Epithelial cell of esophagus (primary cell): ENCODE results near the gene CELF4.

Experiments used
- DNase-seq: peaks from one replicate; pipeline ENCODE4 v3.0.0; 2010; ENCODE audit warnings: low read depth
- H3K4me3 ChIP-seq: 2 replicates; pipeline ENCODE4 v1.5.1; 2011; ENCODE audit warnings: mild to moderate bottlenecking, low read length, control low read depth
- TF ChIP-seq, protein P1 (sequence below): IDR thresholded peaks from 2 replicates; pipeline ENCODE4 v1.5.1; 2011; ENCODE audit warnings: low read depth, mild to moderate bottlenecking, low read length, control low read depth, inconsistent platforms; ENCODE audit not compliant: insufficient read depth; ENCODE audit errors: missing control alignments

The CELF4 gene

GRCh38 chr18:37284260-37284659, 281.3 kb downstream of the CELF4 start:
- DNase-seq, result no peak
- H3K4me3 ChIP-seq, result no peak overlapping the region
- TF ChIP-seq, protein P1, sequence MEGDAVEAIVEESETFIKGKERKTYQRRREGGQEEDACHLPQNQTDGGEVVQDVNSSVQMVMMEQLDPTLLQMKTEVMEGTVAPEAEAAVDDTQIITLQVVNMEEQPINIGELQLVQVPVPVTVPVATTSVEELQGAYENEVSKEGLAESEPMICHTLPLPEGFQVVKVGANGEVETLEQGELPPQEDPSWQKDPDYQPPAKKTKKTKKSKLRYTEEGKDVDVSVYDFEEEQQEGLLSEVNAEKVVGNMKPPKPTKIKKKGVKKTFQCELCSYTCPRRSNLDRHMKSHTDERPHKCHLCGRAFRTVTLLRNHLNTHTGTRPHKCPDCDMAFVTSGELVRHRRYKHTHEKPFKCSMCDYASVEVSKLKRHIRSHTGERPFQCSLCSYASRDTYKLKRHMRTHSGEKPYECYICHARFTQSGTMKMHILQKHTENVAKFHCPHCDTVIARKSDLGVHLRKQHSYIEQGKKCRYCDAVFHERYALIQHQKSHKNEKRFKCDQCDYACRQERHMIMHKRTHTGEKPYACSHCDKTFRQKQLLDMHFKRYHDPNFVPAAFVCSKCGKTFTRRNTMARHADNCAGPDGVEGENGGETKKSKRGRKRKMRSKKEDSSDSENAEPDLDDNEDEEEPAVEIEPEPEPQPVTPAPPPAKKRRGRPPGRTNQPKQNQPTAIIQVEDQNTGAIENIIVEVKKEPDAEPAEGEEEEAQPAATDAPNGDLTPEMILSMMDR, result no peak

- no peak for DNase-seq
- no peak overlapping the region for H3K4me3 ChIP-seq
- TF ChIP-seq, protein P1, result peak; percentile 39
Observed at GRCh38 chr18:37282386-37283037, 283.1 kb downstream of the CELF4 start.

GRCh38 chr18:37280701-37281393, 284.8 kb downstream of the CELF4 start:
- TF ChIP-seq, protein P1, result no peak
- DNase-seq, result no peak
- H3K4me3 ChIP-seq, result no peak overlapping the region

DNA sequence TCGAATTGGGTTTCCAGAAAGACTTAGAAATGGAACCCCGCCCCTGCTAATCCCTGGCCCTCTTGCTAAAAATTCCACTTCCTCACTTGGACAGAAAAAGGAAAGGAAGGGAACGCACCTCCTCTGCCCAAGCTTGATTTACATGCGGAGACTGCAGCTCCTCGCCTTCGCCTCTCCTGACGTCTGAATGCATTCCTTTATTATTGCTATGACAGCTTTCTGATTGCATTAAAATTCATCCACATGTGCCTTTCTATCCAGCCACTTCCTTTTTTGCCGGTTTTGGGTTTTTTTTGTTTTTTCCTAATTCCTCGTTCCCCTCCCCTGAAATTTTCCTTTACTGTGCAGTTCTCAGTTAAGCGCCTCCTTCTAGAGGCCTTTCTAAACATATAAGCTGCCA, 287.8 kb downstream of the CELF4 start:
- TF ChIP-seq, protein P1, result no peak
- DNase-seq, result no peak
- H3K4me3 ChIP-seq, result no peak overlapping the region

DNA sequence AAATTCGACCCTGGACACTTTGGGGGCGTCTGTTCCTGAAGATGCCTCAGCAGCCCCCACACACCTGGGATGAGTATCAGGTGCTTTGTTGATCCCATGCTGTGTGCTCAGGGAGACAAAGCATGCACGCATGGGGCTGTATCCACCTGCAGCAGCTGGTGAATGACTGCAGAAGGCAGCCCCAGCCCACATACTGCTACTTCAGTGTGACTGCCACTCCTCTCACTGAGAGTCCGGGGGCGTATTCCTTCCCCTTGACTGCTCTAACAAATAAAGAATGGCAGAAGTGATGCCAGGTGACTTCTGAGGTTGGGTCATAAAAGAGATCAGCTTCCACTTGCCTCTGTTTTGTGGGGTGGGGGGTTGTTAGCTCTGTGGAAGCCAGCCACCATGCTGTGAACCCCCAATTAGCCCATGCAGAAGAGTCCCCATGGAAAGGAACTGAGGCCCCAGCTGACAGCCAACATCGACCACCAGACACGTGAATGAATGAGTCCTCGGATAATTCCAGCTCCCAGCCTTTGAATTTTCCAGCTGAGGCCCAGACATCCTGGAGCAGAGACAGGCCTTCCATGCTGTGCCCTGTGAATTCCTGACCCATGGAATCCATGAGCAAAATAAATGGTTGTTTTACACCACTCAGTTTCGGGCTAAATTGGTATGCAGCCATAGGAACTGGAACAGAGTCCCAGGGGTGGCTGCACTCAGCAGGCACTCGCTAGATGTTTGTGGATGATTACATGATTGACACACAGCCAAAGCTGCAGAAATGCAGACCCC, 289.3 kb downstream of the CELF4 start:
- no peak overlapping the region for H3K4me3 ChIP-seq
- TF ChIP-seq, protein P1, result no peak
- DNase-seq, result no peak

- TF ChIP-seq, protein P1, result no peak
- H3K4me3 ChIP-seq, result no peak overlapping the region
- no peak for DNase-seq
Observed at GRCh38 chr18:37275237-37275741, 290.3 kb downstream of the CELF4 start.
